IPS-15b (cell line): Measurements from ENCODE around the gene NEMF.
"Not testable (repeated sequence)": the region's sequence is repeated elsewhere in the genome, so short reads cannot be mapped to it uniquely, and the experiment has no call there.

ENCODE experiments used
- H3K27me3 ChIP-seq: one replicate; pipeline ENCODE4 v1.6.1; 2013; ENCODE audit warnings: low read length; ENCODE audit not compliant: control insufficient read depth, insufficient read depth
- H3K36me3 ChIP-seq: one replicate; pipeline ENCODE4 v1.6.1; 2013; ENCODE audit warnings: low read length; ENCODE audit not compliant: control insufficient read depth, insufficient read depth
- H3K4me1 ChIP-seq: one replicate; pipeline ENCODE4 v1.6.1; 2013; ENCODE audit warnings: mild to moderate bottlenecking, low read length; ENCODE audit not compliant: control insufficient read depth, insufficient read depth
- H3K4me3 ChIP-seq: one replicate; pipeline ENCODE4 v1.5.1; 2013; ENCODE audit warnings: low read depth, low read length
- H3K9ac ChIP-seq: one replicate; pipeline ENCODE4 v1.6.1; 2013; ENCODE audit warnings: low read depth, mild to moderate bottlenecking, low read length
- H3K9me3 ChIP-seq: one replicate; pipeline ENCODE4 v1.6.1; 2013; ENCODE audit warnings: mild to moderate bottlenecking, low read length; ENCODE audit not compliant: control insufficient read depth, insufficient read depth

NEMF gene

DNA sequence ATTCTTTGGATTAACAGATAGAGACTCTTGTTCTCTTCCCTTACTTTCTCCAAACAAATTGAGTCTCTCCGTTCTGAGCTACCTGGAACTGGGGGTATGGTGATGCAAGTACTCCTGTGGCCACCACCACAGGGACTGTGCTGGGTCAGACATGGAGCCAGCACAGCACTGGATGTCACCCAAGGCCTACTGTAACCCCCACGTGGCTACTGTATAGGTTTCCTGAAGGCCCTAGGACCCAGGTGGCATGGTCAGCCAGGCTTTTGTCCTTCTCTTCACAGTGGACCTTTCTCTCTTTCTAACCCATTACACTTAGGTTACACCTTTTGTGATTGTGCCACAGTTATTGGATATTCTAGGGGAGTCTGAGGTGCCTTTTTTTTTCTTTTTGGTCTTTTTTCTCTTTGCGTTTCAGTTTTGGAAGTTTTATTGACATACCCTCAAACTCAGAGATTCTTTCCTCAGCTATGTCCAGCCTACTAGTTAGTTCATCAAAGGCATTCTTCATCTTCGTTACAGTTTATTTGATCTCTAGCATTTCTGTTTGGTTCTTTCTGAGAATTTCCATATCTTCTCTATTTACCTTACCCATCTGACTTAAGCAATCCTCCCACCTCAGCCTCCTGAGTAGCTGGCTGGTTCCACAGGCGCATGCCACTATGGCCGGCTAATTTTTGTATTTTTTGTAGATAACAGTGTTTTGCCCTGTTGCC, 90.6 kb downstream of the NEMF start:
- Histone ChIP-seq H3K27me3 (no peaks in the 10 kb centered on the region), H3K4me3 (no peak overlapping the region), H3K4me1 (no peaks in the 10 kb centered on the region), H3K36me3 (no peaks in the 10 kb centered on the region), H3K9ac (no peak overlapping the region), H3K9me3 (no peaks in the 10 kb centered on the region)

DNA sequence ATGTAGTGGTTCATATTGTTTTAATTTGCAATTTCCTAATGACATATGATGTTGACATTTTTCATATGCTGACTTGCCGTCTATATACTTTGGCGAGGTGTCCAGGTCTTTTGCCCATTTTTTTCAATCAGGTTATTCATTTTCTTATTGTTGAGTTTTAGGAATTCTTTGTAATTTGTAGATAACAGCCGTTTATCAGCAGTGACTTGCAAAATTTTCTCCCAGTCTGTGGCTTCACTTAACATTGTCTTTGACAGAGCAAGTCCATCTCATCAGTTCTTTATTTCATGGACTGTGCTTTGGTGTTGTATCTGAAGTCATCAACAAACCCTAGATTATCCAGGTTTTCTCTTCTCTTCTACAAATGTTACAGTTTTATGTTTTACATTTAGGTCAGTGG, 97.2 kb downstream of the NEMF start:
- H3K36me3 ChIP-seq: no peaks in the 10 kb centered on the region
- no peak overlapping the region for H3K4me3 ChIP-seq
- H3K9me3 ChIP-seq: no peaks in the 10 kb centered on the region
- no peaks in the 10 kb centered on the region for H3K27me3 ChIP-seq
- no peak overlapping the region for H3K9ac ChIP-seq
- no peaks in the 10 kb centered on the region for H3K4me1 ChIP-seq

DNA sequence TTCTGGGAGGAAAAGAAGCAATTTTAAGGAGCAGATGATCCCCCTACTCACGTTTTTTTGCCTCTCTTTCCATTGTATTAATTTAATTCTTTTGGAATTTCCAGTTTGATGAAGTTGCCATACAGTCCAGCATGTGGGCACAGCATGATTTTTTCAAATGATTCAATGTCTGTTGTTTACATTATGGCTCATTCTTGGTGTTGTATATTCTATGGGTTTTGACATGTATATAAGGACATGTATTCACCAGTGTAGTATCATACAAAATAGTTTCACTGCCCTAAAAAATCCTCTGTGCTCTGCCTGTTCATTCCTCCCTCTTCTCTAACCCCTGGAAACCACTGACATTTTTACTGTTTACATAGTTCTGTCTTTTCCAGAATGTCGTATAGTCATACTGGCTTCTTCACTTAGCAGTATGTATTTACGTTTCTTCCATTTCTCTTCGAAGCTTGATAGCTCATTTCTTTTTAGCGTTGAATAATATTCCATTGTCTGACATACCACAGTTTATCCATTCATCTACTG, 98.0 kb downstream of the NEMF start:
- H3K9ac ChIP-seq: no peak overlapping the region
- H3K36me3 ChIP-seq: no peaks in the 10 kb centered on the region
- H3K9me3 ChIP-seq: no peaks in the 10 kb centered on the region
- H3K4me3 ChIP-seq: no peak overlapping the region
- H3K4me1 ChIP-seq: no peaks in the 10 kb centered on the region
- no peaks in the 10 kb centered on the region for H3K27me3 ChIP-seq

- not testable (repeated sequence) for H3K4me1 ChIP-seq, H3K36me3 ChIP-seq, H3K9ac ChIP-seq, H3K4me3 ChIP-seq, H3K9me3 ChIP-seq, H3K27me3 ChIP-seq
Observed at GRCh38 chr14:49746476-49746875, 106.1 kb downstream of the NEMF start.

- no peak overlapping the region for H3K9ac ChIP-seq
- no peaks in the 10 kb centered on the region for H3K36me3 ChIP-seq
- H3K4me1 ChIP-seq: no peaks in the 10 kb centered on the region
- no peaks in the 10 kb centered on the region for H3K9me3 ChIP-seq
- peaks cover 3% of the 10 kb centered on the region for H3K27me3 ChIP-seq
- no peak overlapping the region for H3K4me3 ChIP-seq
Observed at GRCh38 chr14:49745191-49745590, 107.4 kb downstream of the NEMF start.

DNA sequence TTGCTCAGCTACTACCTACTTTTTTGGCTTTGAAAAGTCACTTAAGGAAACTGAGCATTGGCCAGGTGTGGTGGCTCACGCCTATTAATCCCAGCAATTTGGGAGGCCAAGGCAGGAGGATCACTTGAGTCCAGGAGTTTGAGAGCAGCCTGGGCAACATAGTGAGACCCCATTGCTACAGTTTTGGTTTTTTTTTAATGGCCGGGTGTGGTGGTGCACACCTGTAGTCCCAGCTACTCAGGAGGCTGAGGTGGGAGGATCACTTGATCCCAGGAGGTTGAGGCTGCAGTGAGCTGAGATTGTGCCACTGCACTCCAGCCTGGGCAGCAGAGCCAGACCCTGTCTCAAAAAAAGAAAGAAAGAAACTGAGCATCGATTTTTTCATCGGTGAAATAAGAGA, 116.9 kb downstream of the NEMF start:
- not testable (repeated sequence) for H3K36me3 ChIP-seq, H3K4me3 ChIP-seq, H3K27me3 ChIP-seq, H3K9ac ChIP-seq, H3K4me1 ChIP-seq, H3K9me3 ChIP-seq

DNA sequence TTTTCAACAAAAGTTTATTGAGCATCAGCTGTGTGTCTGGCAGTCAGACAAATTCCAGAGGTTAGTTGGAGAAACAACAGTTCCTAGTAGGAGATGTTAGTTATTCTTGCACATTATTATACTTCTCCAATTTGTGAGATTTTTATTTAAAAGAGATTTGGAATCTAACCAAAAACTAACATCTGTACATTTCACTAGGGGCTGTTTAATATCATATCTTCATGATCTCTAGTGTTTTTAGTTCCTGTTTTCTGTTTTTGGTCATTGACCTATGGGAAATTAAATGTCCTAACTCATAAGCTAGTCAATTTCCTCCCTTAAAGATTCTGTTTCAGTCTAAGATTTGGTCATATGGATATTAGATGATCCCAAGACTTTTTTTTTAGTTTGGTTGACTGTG, 118.8 kb downstream of the NEMF start:
- Histone ChIP-seq H3K4me3 (no peak overlapping the region), H3K9me3 (no peaks in the 10 kb centered on the region), H3K9ac (no peak overlapping the region), H3K27me3 (no peaks in the 10 kb centered on the region), H3K36me3 (no peaks in the 10 kb centered on the region), H3K4me1 (no peaks in the 10 kb centered on the region)

- no peaks in the 10 kb centered on the region for H3K36me3 ChIP-seq
- H3K4me1 ChIP-seq: no peaks in the 10 kb centered on the region
- H3K9ac ChIP-seq: no peak overlapping the region
- H3K4me3 ChIP-seq: no peak overlapping the region
- no peaks in the 10 kb centered on the region for H3K27me3 ChIP-seq
- no peaks in the 10 kb centered on the region for H3K9me3 ChIP-seq
Observed at GRCh38 chr14:49732896-49733295, 119.7 kb downstream of the NEMF start.
